IMR-90 (cell line): Measurements from ENCODE around the gene BANP.

ENCODE experiments used
- CEBPB ChIP-seq: IDR thresholded peaks from 2 replicates; pipeline ENCODE4 v1.6.1; 2012; ENCODE audit warnings: low read depth, low read length, improper control_type of control experiment
- MAFK ChIP-seq: IDR thresholded peaks from 2 replicates; pipeline ENCODE4 v1.6.1; 2012; ENCODE audit warnings: low read depth, low read length, improper control_type of control experiment
- MXI1 ChIP-seq: IDR thresholded peaks from 2 replicates; pipeline ENCODE4 v1.6.1; 2012; ENCODE audit warnings: low read depth, mild to moderate bottlenecking, low read length, moderate library complexity, borderline replicate concordance
- POLR2A ChIP-seq: IDR thresholded peaks from 2 replicates; pipeline ENCODE4 v1.6.1; 2012; ENCODE audit warnings: mild to moderate bottlenecking, low read depth, low read length
- RFX5 ChIP-seq: IDR thresholded peaks from 2 replicates; pipeline ENCODE4 v1.8.0; 2012; ENCODE audit warnings: low read depth, mild to moderate bottlenecking, low read length, moderate library complexity
- TF ChIP-seq, protein P1 (sequence below): conservative IDR thresholded peaks from 2 replicates; pipeline ENCODE4 v1.5.1; 2012; ENCODE audit warnings: mild to moderate bottlenecking, low read depth, low read length, improper control_type of control experiment
- TF ChIP-seq, protein P2 (sequence below): fragments of 150-350 bp; IDR thresholded peaks from 2 replicates; pipeline ENCODE4 v1.6.1; 2017; ENCODE audit warnings: mild to moderate bottlenecking, antibody characterized with exemption, low read length, low read depth

DNA sequence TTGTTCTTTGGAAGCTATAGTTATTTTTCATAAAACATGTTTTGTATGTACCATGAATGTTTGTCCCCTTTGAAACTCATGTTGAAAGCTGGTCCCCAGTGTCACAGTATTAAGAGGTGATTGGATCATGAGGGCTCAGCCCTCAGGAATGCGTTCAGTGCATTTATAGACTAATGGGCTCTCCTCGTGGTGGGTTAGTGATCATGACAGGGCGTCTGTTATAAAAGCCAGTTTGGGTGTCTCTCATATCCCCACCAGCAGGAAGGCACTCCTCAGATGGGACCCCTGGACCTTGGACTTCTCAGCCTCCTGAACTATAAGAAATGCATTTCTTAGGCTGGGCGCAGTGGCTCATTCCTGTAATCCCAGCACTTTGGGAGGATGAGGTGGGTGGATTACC lies 10.4 kb downstream of the BANP start:
- no peak for TF ChIP-seq MAFK
- TF ChIP-seq, protein P1, sequence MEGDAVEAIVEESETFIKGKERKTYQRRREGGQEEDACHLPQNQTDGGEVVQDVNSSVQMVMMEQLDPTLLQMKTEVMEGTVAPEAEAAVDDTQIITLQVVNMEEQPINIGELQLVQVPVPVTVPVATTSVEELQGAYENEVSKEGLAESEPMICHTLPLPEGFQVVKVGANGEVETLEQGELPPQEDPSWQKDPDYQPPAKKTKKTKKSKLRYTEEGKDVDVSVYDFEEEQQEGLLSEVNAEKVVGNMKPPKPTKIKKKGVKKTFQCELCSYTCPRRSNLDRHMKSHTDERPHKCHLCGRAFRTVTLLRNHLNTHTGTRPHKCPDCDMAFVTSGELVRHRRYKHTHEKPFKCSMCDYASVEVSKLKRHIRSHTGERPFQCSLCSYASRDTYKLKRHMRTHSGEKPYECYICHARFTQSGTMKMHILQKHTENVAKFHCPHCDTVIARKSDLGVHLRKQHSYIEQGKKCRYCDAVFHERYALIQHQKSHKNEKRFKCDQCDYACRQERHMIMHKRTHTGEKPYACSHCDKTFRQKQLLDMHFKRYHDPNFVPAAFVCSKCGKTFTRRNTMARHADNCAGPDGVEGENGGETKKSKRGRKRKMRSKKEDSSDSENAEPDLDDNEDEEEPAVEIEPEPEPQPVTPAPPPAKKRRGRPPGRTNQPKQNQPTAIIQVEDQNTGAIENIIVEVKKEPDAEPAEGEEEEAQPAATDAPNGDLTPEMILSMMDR, result no peak
- no peak for TF ChIP-seq POLR2A
- TF ChIP-seq RFX5, result no peak
- no peak for TF ChIP-seq MXI1
- TF ChIP-seq, protein P2, sequence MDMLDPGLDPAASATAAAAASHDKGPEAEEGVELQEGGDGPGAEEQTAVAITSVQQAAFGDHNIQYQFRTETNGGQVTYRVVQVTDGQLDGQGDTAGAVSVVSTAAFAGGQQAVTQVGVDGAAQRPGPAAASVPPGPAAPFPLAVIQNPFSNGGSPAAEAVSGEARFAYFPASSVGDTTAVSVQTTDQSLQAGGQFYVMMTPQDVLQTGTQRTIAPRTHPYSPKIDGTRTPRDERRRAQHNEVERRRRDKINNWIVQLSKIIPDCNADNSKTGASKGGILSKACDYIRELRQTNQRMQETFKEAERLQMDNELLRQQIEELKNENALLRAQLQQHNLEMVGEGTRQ, result no peak
- TF ChIP-seq CEBPB, result no peak
